Stimulated activated CD8-positive, alpha-beta memory T cell treated with anti-CD3 and anti-CD28 coated beads, Interleukin-2, amount 100 ng/mL, for 1 hour (primary cell): ENCODE results near the gene SH3GL3.

Experiments
- DNase-seq, 2 donors: peaks; one replicate each; pipeline ENCODE4 v3.0.0-alpha.2; 2020; ENCODE audit warnings: low read depth in 2 of 2

The SH3GL3 gene

DNA sequence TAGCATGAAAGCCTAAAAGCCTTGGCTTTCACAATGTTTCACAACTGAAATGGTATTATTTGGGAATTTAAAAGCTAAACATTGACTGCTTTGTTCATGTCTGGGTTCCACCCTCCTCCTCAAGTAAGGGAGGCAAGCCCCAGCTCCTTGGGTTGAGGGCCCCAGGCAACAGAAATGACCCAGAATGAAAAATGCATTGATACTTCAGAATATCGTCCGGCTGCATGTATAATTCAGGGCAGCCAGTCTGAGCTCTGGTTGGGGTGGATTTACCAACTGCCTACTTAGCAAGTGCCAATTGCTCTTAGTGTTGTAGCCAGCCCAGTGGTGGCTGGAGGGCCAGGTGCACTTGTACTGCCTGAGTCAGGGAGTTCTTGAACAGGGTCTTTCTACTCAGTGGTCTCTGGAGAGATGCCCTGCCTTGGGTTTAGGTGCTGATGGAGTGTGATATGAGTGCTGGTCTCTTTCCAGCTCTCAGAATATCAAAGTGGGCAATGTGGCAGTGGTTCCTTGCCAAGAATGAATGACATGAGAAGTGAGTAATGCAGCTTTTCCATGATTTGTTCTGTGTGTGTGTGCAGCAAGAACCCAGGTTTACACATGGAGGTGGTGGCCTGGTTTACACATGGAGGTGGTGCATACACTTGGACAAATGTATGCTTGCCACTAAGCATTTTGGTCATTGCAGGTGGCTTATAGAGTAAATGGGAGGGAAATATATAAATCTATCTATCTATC, 165.9 kb downstream of the SH3GL3 start:
- DNase-seq: no peak

GRCh38 chr15:83613714-83614113, 166.6 kb downstream of the SH3GL3 start:
- no peak for DNase-seq

GRCh38 chr15:83616840-83617239, 169.7 kb downstream of the SH3GL3 start:
- DNase-seq: no peak

- DNase-seq: no peak
Measured at GRCh38 chr15:83626171-83626802, 179.1 kb downstream of the SH3GL3 start.

DNA sequence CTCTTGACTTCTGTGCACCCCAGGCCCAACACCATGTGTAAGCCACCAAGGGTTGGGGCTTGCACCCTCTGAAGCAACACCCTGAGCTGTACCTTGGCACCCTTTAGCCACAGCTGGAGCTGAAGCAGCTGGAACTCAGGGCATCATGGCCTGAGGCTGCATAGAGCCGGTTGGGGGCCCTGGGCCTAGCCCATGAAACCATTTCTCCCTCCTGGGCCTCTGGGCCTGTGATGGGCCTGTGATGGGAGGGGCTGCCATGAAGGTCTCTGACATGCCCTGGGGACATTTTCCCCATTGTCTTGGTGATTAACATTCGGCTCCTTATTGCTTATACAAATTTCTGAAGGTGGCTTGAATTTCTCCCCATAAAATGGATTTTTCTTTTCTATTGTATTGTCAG, 184.4 kb downstream of the SH3GL3 start:
- no peak for DNase-seq

- no peak for DNase-seq
Measured at GRCh38 chr15:83643201-83643600, 196.1 kb downstream of the SH3GL3 start.

DNA sequence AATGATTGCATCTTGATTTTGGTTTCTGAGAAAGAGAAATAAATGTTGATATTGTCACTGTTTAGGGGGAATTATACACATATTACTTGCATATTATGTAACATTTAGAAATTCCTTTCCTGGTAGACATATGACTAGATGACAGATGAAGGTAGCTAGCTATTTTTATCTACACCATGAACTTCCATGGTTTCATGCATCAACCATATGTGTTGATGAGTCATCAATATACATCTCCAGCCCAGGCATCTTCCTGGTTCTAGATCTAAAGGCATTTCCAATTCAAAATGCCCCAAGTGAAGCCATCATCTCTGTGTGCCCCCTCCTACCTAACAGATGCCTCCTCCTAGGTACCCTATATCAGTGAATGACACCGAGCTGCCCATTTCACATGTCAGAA, 197.3 kb downstream of the SH3GL3 start:
- DNase-seq: no peak

- DNase-seq: no peak
Measured at GRCh38 chr15:83650831-83651230, 203.7 kb downstream of the SH3GL3 start.

GRCh38 chr15:83651541-83651940, 204.4 kb downstream of the SH3GL3 start:
- no peak for DNase-seq

GRCh38 chr15:83652626-83653204, 205.6 kb downstream of the SH3GL3 start:
- no peak for DNase-seq

DNA sequence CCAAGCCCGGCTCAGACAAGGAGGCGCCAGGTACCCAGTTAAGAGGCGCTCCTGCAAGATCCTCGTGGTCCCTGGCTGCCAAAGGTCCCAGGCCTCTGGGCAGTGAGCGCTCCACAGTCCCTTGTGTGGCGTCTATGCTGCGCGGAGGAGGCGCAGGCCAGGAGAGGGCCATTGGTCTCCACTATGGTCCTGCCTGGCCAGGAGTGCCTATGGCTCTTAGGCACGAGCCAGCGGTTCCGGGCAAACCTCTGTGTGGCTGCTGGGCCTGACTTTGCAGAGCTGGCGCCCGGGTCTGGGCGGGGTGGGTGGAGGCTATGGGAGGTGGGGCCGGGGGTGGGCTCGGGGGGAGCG, 206.1 kb downstream of the SH3GL3 start:
- no peak for DNase-seq

- no peak for DNase-seq
Measured at GRCh38 chr15:83653639-83654378, 206.7 kb downstream of the SH3GL3 start, which contains the start of gene ADAMTSL3. Gene ADAMTSL3 (plus strand): TSS chr15:83654123. CDS start chr15:83655762, 1,639 bp downstream.

DNA sequence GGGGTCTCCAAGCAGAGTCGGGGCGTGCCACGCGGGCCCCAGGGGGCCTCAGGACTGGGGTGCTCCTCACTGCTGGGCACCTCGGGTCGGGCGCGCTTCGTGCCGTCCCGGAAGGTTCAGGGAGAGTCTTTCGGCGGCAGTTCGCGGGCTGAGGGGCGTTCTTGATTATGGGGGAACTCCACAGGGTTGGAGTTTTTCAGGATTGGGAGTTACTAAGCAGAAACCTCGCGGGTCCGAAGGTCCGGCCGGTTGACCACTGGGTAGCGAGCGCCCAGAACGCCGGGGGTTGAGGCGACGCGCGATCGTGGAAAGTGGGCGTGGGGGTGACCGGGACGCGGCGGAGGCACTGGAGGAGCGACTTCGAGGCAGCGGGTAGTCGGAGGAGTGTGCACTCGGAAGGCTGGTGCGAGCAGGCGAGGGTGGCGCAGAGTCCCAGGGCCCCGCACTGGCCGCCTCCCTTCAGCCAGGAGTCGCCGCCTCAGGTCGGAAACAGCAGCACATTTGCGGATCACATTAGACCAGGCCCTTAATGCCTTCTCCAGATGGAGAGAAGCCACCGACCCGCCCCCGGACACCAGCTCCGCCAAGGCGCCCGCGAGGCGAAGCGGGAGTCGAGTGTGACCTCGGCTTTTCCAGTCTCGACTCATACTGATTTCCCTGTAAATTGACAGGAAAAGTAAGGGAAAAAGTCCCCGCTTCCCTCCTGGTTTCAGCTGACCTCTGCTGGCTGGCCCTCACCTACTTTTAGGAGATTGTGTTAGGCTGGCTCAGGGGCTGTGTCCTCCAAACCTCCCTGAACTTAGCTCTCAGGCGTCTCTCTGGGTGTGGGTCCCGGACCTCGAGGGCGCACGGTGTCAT, 207.5 kb downstream of the SH3GL3 start:
- DNase-seq: no peak

- no peak for DNase-seq
Measured at GRCh38 chr15:83655237-83655616, 208.1 kb downstream of the SH3GL3 start.

DNA sequence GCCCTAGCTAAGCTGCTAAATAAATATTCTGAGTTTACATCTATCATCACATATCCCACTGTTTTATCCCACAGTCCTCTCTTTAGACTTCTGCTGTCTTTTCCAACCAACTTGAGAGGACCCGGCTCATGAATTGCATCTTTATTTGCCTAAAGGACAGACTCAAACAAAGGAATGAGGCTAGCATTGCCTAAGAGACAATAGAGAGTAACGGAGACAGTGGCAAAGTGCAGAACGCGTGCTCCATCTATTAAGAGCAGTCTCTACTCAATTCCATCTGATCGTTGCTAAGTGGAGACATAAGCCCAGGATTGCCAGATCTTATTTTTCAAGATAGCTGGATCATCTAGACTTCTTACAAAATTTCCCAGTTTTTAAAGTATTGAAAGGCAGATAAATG, 209.1 kb downstream of the SH3GL3 start:
- DNase-seq: no peak

GRCh38 chr15:83656943-83657528, 209.9 kb downstream of the SH3GL3 start:
- DNase-seq: no peak

GRCh38 chr15:83657549-83657948, 210.4 kb downstream of the SH3GL3 start:
- DNase-seq: no peak

- no peak for DNase-seq
Measured at GRCh38 chr15:83658430-83659416, 211.6 kb downstream of the SH3GL3 start.

GRCh38 chr15:83659417-83659812, 212.3 kb downstream of the SH3GL3 start:
- no peak for DNase-seq

DNA sequence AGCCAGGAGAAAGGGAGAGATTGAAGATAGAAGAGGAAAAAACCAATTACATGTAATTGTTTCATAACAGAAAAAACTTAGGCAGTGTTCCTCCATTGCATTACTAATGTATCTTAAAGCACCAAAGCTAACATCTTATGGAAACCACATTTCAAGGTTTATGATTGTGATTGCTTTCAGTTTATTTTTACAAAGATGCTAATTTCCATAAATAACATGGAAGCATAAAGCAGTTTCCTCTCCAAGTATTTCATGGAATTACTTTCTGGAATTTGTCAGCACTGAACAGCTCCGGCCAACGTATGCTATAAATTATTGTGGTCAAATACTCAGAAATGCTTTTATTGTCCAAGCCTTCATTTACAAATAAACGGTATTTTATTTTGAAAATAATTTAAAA, 218.3 kb downstream of the SH3GL3 start:
- DNase-seq: no peak
